Activated naive CD4-positive, alpha-beta T cell treated with Interleukin-2 at 50 U/mL for 16 hours (primary cell): Measurements from ENCODE around the gene RIN3.

Experiments
- DNase-seq: peaks from one replicate; pipeline ENCODE4 v3.0.0-alpha.2; 2020

The RIN3 gene

GRCh38 chr14:92560106-92560865, 46.7 kb downstream of the RIN3 start:
- DNase-seq, result peak; percentile 19

DNA sequence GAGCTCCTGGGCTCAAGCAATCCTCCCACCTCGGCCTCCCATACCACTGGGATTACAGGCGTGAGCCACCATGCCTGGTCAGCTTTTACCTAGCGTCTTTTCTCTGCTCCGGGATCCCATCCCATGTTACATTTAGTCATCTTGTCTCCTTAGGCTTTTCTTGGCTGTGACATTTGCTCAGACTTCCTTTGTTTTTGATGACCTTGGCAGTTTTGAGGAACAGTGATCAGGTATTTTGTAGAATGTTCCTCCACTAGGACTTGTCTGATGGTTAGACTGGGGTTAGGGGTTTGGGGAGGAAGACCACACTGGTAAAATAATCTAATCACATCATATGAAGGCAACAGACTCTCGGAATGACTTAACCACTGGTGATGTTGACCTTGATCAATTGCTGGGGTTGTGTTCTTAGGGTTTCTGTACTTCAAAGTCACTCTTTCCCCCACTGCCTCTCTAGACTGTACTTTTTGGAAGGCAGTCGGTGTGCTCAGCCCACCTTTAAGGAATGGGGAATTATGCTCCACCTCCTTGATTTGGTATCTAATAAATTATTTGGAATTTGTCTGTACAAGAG, 48.4 kb downstream of the RIN3 start:
- DNase-seq, result no peak

- DNase-seq, result no peak
Measured at GRCh38 chr14:92563359-92563758, 49.8 kb downstream of the RIN3 start.

- DNase-seq, result no peak
Measured at GRCh38 chr14:92563765-92564285, 50.2 kb downstream of the RIN3 start.

DNA sequence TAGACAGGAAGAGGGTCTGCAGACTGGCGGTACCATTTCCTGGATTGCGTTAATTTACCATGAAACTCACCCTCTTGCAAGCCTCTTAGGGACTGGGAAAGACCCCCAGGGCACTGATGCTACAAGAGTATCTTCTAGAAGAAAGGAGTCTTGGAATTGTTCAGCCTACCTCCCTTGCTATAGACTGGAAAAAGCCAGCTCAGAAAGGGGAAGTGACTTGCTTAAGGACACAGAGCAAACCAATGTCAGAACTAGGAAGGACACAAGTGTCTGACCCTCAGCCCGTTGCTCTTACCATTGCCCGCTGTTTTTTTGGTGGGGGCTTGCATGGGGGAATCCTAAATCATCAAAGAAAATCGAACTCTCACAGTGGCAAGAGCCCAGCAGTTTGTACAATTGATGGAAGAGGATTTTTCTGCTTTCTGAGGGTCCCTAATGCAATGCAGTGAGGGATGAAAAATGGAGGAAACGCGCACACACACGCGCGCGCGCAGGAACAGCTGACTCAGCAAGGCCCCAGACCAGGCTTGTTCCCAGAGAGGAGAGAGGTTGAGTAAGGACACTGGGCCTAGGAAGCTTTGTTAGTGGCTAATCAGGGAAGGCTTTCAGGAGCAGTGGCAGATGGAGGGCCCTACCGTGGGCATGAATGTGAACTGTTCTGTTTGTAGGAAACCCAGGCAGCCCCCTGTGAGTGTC, 50.9 kb downstream of the RIN3 start:
- no peak for DNase-seq

DNA sequence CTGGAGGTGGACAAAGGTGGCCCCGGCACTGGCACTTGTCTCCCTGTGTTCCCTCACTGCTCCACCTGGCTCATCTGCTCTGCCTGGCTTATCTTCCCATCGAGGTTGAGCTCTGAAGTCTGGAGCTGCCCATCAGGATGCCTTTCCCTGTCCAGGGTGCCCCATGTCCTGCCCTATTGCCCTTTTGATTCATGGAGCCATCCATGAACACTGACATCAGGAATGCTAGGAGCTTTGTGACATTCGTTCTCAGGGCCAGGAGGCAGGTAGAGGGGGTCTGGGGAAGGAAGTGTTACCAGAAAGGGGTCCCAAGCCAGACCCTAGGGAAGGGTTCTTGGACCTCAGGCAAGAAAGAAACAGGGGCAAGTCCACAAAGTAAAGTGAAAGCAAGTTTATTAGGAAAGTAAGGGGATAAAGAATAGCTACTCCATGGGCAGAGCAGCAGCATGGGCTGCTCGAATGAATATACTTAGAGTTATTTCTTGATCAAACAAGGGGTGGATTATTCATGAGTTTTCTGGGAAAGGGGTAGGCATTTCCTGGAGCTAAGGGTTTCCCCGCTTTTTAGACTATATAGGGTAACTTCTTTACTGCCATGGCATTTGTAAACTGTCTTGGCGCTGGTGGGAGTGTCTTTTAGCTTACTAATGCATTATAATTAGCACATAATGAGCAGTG, 51.6 kb downstream of the RIN3 start:
- DNase-seq, result no peak

DNA sequence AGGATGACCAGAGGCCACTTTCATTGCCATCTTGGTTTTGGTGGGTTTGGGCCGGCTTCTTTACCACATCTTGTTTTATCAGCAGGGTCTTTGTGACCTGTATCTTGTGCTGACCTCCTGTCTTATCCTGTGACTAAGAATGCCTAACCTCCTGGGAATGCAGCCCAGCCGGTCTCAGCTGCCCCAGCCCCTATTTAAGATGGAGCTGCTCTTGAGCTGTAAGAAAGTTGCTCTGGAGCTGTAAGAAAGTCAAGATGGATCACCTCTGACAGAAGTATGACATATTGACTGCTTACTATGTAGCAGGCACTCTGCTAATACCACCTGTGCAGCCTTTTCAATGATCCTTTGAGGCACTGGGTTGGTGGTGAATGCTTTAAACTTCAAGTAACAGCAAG, 52.1 kb downstream of the RIN3 start:
- DNase-seq, result no peak

DNA sequence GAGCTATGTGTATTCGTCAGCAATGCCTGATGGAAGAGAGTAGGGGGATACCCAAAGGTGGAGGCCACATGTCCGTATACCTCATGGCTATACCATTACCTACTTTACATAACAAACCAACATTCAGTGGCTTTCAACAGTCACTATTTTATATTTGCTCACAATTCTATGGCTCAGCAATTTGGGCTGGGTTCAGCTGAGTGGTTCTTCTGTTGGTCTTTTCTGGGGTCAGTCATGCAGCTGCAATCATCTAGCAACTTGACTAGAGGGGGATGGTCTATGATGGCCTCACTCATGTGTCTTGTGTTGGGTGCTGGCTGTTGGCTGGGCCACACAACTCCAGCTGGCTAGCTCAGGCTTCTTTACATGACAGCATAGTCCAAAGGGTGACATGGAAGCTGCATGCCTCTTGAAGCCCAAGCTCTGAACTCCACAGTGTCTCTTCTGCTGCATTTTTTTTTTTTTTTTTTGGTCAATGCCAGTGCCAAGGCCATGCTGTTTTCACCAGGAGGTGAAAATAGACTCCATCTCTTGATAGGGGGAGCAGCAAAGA, 53.7 kb downstream of the RIN3 start:
- DNase-seq, result no peak

GRCh38 chr14:92568621-92569479, 55.3 kb downstream of the RIN3 start:
- DNase-seq, result no peak

DNA sequence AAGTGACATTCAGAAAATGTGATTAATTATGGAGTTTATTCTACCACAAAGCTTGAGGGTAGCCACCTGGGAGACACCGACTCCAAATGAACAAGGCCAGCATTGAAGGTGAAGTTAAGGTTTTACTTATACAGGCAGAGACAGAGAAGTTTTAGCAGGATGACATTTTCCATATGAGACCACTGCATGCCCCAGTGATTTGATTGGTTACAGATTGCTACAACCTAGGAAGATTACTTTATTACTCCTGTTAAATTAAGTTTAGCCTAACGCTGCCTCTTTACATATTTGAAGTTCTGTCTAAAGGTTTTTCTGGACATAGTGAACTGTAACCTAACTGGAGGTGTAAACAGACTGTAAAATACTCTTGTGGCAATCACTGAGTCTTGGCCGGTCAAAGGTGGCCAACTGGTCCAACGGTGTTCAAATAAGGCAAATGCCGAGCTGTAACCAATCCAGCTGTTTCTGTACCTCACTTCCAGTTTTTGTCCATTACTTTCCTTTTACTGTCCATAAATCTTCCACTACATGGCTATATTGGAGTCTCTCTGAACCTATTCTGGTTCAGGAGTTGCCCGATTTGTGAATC, 57.2 kb downstream of the RIN3 start:
- no peak for DNase-seq

- DNase-seq, result no peak
Measured at GRCh38 chr14:92572050-92572449, 58.5 kb downstream of the RIN3 start.

DNA sequence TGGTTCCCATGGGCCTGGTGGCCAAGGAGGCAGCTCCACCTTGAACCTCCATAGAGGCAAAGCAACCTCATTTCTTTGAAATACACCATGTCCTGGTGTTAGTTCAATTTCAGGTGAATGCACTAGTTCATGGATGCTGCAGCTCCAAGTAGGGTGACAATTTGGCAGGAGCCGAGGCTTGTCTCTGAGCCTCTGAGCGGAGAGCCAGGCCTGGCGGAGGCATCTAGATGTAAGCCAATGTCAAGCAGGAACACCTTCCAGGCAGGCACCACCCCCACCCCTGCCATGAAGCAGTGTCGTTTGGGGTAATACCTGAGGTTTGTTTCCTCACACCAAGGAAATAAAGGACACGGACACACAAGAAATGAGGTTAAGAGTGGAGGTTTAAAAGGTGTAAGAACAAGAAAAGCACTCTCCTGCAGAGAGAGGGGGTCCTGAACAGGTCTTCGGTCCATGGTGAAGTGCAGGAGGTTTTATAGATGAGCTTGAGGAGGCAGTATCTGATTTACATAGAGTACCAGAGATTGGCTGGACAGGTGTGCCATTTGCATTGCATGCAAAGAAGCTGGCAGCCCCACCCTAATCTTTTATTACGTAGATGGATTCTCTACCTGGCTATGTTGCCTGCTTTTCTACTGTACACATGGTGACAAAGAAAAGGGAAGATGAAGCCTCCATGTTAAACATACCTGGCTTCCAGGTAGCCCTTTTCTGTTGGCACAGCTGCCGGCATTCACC, 60.3 kb downstream of the RIN3 start:
- no peak for DNase-seq

DNA sequence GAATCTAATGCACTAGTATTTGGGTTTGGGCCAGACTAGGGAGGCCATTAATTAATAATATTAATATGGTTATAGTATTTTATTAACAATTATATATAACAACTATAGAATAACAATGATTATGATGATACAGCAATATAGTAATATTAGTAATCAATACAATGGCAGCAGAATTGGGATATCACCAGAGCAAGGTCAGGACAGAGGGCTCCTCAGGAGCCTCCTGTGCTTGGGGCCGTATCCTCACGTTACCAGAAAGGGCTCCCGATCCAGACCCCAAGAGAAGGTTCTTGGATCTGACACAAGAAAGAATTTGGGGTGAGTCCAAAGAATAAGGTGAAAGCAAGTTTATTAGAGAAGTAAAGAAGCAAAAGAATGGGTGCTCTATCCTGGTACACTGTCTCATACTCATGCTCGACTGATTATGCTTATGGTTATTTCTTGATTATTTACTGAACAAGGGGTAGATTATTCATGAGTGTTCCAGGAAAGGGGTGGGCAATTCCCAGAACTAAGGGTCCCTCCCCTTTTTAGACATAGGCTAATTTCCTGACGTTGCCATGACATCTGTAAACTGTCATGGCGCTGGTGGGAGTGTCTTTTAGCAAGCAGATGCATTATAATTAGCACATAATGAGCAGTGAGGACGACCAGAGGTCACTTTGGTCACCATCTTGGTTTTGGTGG, 61.6 kb downstream of the RIN3 start:
- DNase-seq, result no peak

GRCh38 chr14:92575748-92576303, 62.2 kb downstream of the RIN3 start:
- DNase-seq, result no peak

GRCh38 chr14:92577321-92577742, 63.8 kb downstream of the RIN3 start:
- DNase-seq, result peak; percentile 19

- no peak for DNase-seq
Measured at GRCh38 chr14:92578511-92578910, 64.9 kb downstream of the RIN3 start.

GRCh38 chr14:92579244-92579936, 65.8 kb downstream of the RIN3 start:
- no peak for DNase-seq

GRCh38 chr14:92581206-92581605, 67.6 kb downstream of the RIN3 start:
- DNase-seq, result no peak

DNA sequence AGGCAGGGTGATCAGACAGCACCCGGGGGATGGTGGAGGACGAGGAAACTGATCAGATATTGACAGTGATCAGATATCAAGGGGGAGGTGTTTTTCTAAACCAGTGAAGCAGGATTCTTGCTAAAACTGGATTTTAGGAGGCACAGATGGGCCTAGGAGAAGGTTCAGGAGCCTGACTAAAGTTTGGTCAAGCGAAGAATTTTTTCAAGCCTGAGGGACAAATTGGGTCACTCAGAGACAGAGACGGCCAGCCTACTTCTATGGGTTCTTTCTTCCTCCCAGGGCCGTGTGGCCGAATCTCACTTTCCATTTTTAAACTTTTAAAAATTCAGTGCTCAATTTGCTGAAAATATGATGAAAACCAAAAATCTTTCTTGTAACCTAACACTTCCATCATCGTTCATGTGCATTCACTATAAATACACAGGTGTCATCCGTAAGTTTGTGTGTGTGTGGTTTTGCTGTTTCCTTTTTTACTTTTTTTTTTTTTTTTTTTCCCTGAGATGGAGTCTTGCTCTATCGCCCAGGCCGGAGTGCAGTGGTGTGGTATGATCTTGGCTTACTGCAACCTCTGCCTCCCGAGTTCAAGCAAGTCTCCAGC, 68.5 kb downstream of the RIN3 start:
- DNase-seq, result no peak
